Left ventricle myocardium inferior (tissue), 1 donor: ENCODE measurements around the gene COG1. TPM values are rescaled to one million over a fixed set of nuclear protein-coding genes. Genes with fewer than 3 reads are reported as not detected.

ENCODE experiments used
- DNase-seq: peaks from one replicate; pipeline ENCODE4 v3.0.0-alpha.2; 2020
- H3K27ac ChIP-seq: fragments of 200-600 bp; replicated peaks from 2 replicates; pipeline ENCODE4 v1.8.0; 2021
- H3K27me3 ChIP-seq: fragments of 200-600 bp; 2 replicates; pipeline ENCODE4 v1.8.0; 2021; ENCODE audit warnings: low read depth
- H3K36me3 ChIP-seq: fragments of 200-600 bp; 2 replicates; pipeline ENCODE4 v1.8.0; 2021
- H3K4me1 ChIP-seq: fragments of 200-600 bp; 2 replicates; pipeline ENCODE4 v1.8.0; 2021
- H3K4me3 ChIP-seq: fragments of 200-600 bp; 2 replicates; pipeline ENCODE4 v1.8.0; 2021; ENCODE audit warnings: mild to moderate bottlenecking, moderate library complexity
- H3K9me3 ChIP-seq: fragments of 200-600 bp; replicated peaks from 2 replicates; pipeline ENCODE4 v1.8.0; 2021
- intact Hi-C: fragments of 100-400 bp; cut with micrococcal nuclease; formaldehyde crosslinking; loops from one replicate; pipeline ENCODE4 v1.11.0; 2022
- total RNA-seq: library from RNA; stranded (reverse); fragmentation: NEBNext Ultra II Directional; extraction: Animal tissue kit (Norgen Biotek cat#: 25700); gene quantifications from one replicate; pipeline ENCODE4 v1.2.1, GENCODE V29; 2021
- TF ChIP-seq, protein P1 (sequence below): fragments of 200-600 bp; IDR thresholded peaks from 2 replicates; pipeline ENCODE4 v1.8.0; 2021; ENCODE audit warnings: antibody characterized with exemption, mild to moderate bottlenecking, borderline replicate concordance
- donor health status: DM: no; HTN: yes; CAD: no; lungs with severe emphysema.

The COG1 gene
- total RNA-seq, 1 donor from 2014 or later: 44.7 TPM

DNA sequence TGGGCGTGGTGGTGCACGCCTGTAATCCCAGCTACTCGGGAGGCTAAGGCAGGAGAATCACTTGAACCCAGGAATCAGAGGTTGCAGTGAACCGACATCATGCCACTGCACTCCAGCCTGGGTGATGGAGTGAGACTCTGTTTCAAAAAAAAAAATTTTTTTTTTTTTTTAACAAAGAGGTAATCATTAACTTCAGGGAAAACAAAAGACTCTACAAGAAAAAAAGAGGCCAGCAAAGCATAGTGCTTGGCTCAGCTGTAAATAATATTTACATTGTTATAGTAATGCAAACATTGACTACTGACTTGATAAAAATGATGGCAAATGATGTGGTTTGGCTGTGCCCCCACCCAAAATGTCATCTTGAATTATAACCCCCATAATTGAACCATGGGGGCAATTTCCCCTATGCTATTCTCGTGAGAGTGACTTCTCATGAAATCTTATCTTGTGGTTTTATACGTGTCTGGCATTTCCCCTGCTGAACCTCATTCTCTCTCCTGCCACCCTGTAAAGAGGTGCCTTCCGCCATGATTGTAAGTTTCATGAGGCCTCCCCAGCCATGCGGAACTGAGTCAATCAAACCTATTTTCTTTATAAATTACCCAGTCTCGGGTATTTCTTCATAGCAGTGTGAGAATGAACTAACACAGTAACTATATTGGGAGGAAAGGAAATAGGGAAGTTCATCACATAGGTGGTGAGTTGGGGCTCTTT lies 40.8 kb upstream of the COG1 start:
- H3K27ac ChIP-seq: no peak overlapping the region
- peaks cover 57% of the 10 kb centered on the region for H3K27me3 ChIP-seq
- H3K4me3 ChIP-seq: no peak overlapping the region
- H3K4me1 ChIP-seq: peaks cover 14% of the 10 kb centered on the region
- intact Hi-C loops: loop anchor here (10.0 kb wide), 2 partner anchors 167 to 427 kb away; no protein-coding TSS in a partner anchor
- TF ChIP-seq, protein P1, sequence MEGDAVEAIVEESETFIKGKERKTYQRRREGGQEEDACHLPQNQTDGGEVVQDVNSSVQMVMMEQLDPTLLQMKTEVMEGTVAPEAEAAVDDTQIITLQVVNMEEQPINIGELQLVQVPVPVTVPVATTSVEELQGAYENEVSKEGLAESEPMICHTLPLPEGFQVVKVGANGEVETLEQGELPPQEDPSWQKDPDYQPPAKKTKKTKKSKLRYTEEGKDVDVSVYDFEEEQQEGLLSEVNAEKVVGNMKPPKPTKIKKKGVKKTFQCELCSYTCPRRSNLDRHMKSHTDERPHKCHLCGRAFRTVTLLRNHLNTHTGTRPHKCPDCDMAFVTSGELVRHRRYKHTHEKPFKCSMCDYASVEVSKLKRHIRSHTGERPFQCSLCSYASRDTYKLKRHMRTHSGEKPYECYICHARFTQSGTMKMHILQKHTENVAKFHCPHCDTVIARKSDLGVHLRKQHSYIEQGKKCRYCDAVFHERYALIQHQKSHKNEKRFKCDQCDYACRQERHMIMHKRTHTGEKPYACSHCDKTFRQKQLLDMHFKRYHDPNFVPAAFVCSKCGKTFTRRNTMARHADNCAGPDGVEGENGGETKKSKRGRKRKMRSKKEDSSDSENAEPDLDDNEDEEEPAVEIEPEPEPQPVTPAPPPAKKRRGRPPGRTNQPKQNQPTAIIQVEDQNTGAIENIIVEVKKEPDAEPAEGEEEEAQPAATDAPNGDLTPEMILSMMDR: no peak
- peaks cover 5% of the 10 kb centered on the region for H3K9me3 ChIP-seq
- no peaks in the 10 kb centered on the region for H3K36me3 ChIP-seq
- no peak for DNase-seq

DNA sequence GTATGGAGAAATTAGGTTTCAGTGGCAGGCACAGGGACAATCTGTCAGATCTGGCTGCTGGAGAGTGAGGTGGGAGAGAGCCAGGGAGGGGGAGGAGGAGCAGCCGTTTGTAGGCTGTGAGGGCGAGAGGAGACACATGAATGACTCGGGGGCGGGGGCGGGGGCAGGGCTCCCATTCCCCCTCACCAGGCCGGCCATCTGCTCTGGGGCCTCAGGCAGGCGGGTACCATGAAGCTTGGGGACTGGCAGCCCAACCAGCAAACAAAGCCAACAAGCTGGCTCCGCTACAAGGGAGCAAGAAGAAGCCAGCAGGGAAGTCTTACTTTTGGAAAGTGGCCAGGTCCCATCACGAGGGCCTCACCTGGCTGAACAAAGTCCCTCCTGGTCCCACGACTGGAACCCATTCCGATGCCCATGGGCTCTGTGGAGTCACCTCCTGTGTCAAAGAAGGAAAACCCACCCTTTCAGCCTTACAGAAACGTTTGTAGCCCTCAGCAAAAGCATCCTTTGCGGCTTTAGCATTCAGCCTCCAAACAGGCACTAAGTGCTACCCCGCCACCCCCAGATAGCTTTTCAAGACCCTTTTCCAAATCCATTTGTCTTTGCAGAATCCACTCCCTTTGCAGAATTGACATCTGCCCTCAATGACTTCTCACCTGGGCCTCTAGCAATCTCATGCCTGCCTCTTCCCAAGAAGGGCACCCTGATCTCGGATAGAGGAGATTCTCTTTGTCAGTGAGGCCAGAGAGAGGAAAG lies 37.3 kb upstream of the COG1 start:
- DNase-seq: no peak
- no peak overlapping the region for H3K4me3 ChIP-seq
- intact Hi-C loops: loop anchor here (10.0 kb wide), 2 partner anchors 171 to 431 kb away; no protein-coding TSS in a partner anchor

DNA sequence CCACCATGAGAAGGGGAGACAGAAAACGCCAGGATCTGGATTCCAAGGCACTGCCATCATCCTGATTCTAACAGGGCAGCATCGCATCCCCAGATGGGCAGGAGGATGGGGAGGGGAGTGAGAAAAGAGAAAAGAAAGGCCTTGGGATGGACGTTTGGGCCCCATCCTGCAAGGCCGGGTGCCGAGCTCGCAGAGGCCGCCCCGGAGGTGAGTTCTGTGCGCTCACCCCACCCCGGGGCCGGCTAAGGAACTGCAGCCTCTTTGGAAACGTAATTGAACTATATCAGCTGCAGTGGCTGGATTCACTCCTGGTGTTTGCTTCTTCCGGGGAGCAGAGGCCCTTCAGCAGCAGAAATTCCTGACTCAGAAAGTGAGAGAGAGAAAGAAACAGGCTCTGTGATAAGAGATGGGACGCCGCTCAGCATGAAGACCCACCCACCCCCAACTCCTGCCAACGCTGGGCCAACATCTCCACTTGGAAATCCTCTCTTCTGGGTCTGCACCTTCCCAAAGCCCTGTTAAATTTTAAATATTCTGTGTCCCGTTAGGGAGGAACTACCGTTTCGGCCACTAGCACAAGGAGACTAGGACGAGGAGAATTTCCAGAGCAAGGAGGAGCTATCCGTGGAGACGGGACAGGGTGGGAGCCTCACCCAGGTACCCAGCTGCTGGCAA lies 36.6 kb upstream of the COG1 start:
- DNase-seq: peak; percentile 71
- Histone ChIP-seq H3K4me1 (peaks cover 17% of the 10 kb centered on the region), H3K27ac (peak overlapping the region; percentile 28), H3K4me3 (no peak overlapping the region), H3K9me3 (no peaks in the 10 kb centered on the region), H3K36me3 (no peaks in the 10 kb centered on the region), H3K27me3 (peaks cover 76% of the 10 kb centered on the region)
- TF ChIP-seq, protein P1: peak; percentile 81
- intact Hi-C loops: loop anchor here (10.0 kb wide), 2 partner anchors 172 to 432 kb away; no protein-coding TSS in a partner anchor

More for the DNA sequence above, 37.3 kb upstream of the COG1 start:
- Histone ChIP-seq H3K27me3 (peaks cover 71% of the 10 kb centered on the region), H3K9me3 (no peaks in the 10 kb centered on the region), H3K4me1 (peaks cover 17% of the 10 kb centered on the region), H3K36me3 (no peaks in the 10 kb centered on the region), H3K27ac (no peak overlapping the region)
- TF ChIP-seq, protein P1: no peak

DNA sequence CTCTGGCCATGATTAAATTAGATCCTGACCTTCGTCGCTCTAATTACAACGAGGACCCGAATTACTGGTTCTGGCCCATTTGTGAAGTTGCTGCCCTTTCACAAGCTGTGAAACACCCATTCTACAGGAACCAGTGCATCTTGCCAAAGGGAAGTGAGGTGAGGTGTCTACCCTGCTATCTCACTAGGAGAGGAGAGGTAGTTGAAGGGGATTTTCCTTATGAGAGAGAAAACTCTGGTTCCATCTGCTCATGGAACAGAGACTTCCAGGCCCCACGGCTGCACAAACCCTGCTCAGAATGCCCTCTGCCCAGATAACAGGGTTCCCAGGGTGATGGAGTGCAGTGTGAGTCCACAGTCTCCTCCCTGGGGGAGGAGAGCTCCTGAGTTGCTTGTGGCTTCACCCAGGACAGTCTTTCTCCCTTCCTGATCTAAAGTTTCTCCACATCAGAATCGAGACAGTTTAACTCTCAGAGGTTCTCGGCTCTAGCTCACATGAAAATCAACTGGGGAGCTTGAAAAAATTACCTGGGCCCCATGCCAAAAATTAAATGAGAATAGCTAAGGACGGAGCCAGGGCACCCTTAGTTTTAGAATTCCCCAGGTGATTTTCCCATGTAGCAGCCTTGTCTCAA lies 35.9 kb upstream of the COG1 start:
- no peak for DNase-seq
- H3K4me1 ChIP-seq: peaks cover 17% of the 10 kb centered on the region
- H3K9me3 ChIP-seq: no peaks in the 10 kb centered on the region
- H3K27me3 ChIP-seq: peaks cover 83% of the 10 kb centered on the region
- TF ChIP-seq, protein P1: no peak
- H3K4me3 ChIP-seq: no peak overlapping the region
- H3K27ac ChIP-seq: peak overlapping the region; percentile 28
- intact Hi-C loops: loop anchor here (10.0 kb wide), 2 partner anchors 172 to 432 kb away; no protein-coding TSS in a partner anchor
- no peaks in the 10 kb centered on the region for H3K36me3 ChIP-seq

DNA sequence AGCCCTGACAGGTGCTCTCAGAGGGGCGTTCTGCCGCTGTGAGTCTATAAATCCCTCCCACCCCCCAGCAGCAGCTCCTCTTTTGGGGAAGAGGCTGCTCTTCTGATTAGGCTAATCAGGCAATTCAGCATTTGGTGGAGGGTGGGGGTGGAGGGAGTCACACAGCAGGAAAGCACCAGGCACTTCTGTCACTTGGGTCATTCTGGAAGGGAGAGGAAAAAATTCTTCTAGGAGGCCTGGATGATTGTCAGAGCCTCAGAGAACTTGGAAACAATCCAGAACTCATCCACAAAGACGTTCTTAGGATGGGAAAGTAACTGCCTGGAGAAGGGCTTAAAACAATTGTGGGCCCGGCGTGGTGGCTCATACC lies 35.3 kb upstream of the COG1 start:
- Histone ChIP-seq H3K36me3 (no peaks in the 10 kb centered on the region), H3K27ac (no peak overlapping the region), H3K9me3 (no peaks in the 10 kb centered on the region), H3K27me3 (peaks cover 83% of the 10 kb centered on the region), H3K4me3 (no peak overlapping the region), H3K4me1 (peaks cover 17% of the 10 kb centered on the region)
- TF ChIP-seq, protein P1: no peak
- DNase-seq: no peak
- intact Hi-C loops: loop anchor here (10.0 kb wide), 2 partner anchors 173 to 433 kb away; no protein-coding TSS in a partner anchor
